NCI-H2196 treated with DMSO at 0.1 percent for 48 hours (cell line): ENCODE measurements around the gene DTNB.

Experiments
- DNase-seq: peaks from one replicate; lab custom pipeline; 2025; ENCODE audit not compliant: unreplicated experiment; lab: John Stamatoyannopoulos, UW

Gene DTNB

DNA sequence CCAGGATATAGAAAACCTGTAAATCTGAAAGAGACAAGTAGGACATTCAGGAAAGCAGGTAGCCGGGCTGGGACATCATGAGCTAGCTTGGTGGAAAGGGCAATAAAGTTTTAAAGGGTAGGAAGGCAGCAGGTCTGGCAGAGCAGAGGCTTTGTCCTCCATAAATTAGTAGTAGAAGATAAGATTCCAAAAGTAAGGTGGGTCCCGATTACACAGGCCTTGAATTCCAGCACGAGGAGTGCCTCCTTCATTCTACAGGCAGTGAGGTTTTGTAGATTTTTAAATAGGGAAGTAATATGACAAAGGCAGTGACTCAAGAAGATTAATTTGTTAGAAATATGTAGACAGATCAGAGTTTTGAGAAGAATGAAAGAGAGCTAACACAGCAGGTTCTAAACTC is 160.7 kb downstream of the DTNB start:
- DNase-seq, result no peak

DNA sequence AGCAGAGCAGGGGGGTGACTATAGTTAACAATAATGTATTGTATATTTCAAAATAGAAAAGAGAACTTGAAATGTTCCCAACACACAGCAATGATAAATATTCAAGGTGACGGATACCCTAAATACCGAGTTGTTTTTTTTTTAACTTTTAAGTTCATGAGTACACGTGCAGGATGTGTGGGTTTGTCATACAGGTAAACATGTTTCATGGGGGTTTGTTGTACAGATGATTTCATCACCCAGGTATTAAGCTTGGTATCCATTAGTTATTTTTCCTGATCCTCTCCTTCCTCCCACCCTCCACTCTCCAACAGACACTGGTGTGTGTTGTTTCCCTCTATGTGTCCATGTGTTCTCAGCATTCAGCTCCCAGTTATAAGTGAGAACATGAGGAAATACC is 167.2 kb downstream of the DTNB start:
- no peak for DNase-seq

DNA sequence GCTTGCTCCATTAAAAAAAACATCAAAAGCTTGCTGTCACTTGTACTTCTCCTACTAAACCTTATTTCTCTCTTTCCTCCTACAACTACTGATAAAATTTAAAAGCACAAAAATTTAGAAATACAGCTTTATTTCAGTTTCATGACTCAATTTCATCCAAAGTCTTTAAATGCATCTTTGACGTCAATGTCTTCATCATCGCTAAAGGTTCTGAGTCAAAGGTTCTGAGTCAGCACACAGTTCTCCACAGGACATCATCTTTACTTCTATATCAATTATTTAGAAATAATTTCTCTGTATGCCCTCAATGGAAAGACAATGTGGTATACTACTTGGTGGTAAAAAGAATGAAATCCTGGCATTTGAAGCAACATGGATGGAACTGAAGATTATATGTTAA is 167.8 kb downstream of the DTNB start:
- DNase-seq, result no peak

DNA sequence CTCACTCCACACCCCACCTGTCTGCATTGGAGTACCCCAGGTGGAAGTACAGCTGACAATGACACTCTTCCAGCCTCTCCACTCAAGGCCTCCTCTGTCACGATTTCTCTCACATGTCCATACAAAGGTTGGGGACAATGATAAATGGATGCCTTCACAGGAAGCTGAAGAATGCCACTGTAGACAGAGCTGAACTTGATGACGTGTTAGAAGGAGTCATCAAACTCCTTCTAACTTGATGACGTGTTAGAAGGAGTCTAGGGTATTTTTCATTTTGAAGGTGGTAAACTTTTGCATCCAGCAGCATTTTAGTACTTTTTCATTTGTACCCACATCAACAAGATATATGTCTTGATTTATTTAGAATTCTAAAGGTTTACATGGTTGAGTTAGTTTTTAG is 168.2 kb downstream of the DTNB start:
- DNase-seq, result no peak

DNA sequence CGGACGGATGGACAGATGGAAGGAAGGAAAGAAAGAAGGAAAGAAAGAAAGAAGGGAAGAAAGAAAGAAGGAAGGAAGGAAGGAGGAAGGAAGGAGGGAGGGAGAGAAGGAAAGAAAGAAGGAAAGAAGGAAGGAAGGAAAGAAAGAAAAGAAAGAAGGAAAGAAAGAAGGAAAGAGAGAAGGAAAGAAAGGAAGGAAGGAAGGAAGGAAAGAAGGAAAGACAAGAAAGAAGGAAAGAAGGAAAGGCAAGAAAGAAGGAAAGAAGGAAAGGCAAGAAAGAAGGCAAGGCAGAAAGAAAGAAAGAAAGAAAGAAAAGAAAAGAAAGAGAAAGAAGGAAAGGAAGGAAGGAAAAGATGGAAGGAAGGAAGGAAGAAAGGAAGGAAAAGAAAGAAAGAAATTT is 169.1 kb downstream of the DTNB start:
- DNase-seq, result no peak

DNA sequence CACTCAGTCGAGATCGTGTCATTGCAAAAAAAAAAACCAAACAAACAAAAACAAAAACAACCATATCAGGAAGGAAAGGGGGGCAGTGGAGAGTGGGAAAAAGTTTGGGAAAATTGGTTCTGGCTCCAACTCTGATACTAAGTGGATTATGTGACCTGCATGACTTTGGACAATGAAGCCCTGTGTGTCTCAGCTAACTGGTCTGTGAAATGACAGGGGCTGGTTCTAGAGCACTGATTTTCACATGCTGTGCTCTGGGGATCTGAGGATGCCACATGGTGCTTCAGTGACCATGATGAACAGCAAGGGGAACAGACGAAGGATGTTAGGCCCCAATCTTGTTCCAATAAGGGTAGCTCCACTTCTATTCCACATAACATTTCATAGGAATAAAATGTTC is 174.2 kb downstream of the DTNB start:
- DNase-seq, result no peak

DNA sequence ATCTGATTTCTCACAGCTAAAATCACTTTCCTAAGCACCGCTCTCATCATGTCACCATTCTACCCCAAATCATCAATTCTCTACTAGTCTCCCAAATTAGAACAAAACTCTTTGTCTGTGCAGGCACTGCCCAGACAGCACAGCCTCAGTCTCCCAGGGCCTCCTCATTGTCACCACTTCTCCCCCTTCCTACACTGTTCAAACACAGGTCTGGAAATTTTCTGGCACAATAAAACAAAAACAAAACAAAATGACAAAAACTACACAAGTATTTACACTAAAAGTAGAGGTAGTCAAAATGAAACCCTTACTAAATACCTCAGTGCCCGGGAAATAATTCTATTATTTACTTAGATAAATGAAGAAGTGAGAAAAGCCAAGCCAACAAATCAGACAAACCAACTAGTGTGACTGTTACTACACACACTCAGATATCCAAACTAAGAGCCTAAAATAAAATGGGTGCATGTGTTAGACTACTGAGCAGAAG is 175.4 kb downstream of the DTNB start:
- DNase-seq, result no peak

DNA sequence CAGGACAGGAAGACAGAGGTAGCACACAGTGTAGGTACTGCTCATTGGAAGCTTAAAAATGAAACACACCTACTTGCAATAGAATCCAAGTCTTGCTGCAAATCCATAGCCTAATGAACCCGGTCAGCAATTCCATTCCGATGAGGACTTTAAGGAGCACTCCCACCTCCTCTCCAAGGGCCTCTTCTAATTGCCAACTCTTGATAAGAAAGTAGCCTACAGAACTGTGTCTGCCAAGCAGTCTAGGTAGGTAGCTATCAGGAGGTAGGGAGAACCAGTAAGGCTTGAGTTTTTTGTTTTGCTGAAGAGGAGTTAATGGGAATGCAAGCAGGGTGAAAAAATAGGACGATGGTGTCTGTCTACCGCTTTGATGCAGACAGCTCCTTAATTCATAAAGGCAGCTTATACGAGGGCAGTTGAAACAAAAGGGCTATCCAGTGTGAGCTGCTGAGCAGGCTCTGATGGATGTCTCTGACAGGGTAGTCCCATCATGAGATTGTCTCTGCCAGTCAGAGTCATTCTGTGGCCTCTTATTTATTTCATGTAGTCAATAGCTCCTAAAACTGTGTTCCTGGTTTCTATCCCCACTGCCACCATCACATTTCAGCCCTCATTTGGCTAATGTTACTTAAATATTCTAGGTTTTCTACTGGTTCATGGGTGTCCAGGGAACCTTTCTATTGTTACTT is 176.0 kb downstream of the DTNB start:
- no peak for DNase-seq

DNA sequence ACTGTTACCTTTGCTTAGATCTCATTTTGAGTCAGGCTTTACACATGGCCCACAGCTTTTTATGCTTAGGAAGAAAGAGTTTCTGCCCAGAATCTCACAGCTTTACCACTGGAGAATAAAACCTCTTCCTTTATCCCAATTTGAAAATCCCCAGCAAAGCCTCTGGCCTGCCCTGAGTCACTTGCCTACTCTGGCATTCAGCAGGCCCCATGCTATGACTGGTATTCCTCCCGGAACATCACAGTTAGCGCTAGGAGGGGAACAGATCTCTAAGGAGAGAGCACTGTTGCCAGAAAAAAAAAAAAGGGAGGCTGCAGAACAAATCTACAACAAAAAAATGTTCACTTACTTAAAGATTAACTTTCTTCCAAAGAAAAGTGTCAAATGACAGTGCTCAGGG is 178.8 kb downstream of the DTNB start:
- no peak for DNase-seq

DNA sequence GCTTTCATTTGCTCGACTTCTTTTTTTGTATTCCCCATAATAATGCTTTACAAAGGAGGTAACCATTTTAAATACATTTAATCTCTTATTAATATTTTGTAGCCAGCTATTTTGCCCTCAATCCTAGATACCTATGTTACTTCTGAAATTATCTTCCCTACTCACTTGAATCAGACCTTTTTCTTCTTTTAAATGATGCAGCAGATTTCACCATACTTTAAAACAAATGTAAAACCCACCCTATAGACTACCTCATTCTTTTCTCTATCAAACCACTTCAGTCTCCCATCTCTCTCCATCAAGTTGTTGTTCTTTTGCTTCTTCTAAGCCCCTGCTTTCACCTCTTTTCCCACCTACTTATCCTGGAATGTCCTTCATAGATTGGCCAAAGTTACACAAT is 180.2 kb downstream of the DTNB start:
- DNase-seq, result no peak

DNA sequence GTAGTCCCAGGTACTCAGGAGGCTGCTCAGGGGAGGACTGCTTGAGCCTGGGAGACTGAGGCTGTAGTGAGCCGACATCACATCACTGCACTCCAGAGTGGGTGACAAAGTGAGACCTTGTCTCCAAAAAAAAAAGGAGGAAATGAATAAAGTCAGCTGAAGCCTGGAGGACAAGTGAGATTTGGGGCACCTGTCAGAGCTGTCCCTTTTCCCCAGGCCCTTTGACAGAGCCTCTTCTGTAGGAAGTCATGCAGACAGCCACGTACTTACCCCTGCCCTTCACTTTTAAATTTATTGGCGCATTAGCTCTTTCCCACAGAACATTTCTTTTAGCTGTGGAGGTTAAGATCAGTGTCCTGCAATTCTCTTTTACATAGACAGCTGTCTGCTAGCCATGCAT is 180.7 kb downstream of the DTNB start:
- no peak for DNase-seq

DNA sequence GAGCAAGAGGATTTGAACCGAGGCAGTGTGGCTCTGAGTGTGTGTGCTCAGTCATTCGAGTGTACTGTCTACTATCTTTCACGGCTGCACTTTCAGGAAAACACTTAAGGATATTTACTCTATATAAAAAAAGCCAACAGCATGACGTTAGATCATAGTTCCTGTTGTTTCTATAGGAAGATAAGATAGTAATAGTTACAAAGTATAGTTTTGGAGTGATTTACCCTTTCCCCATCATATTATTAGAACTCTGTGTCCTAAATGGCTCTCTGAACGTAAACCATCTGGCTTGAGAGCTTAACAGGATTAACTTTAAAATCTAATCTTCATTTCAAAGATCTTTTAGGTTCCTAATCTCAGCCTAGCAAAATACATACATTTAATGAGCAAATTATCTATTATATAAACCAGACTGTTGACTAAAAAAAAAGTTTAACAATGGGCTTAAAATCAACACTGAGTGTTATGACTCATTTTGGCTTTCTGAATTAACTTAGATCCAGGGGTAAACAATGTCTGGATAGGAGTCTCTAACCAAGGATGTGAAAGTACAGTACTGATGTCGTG is 181.3 kb downstream of the DTNB start:
- DNase-seq, result no peak

DNA sequence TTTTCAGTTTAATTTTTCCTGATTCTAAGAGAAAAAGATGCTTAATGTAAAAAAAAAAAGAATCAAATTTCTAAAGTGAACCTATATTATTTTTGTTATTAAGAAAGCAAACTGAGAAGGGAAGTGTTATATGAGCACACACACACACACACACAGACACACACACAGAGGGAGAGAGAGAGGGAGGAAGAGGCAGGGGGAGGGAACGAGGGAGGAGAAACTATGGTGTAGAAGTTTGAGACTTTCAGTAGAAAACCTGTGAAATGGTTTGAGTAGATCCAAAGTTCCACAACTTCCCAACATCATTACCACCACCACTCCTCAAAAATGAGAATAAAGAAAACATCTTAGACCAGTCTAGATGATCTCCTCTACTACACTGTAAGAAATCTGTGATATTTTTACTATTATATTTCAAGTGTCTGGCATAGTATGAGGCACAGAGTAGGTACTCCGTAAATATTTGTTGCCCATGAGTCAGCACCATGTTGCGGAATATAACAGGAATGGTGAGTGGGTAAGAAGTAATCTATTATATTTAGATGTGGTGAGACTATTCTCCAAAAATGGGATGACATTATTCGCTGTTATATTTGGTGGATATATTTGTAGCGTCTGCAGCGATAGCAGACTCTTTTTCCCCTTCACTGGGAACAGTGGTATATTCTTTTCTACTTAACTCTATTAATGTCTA is 182.2 kb downstream of the DTNB start:
- no peak for DNase-seq

DNA sequence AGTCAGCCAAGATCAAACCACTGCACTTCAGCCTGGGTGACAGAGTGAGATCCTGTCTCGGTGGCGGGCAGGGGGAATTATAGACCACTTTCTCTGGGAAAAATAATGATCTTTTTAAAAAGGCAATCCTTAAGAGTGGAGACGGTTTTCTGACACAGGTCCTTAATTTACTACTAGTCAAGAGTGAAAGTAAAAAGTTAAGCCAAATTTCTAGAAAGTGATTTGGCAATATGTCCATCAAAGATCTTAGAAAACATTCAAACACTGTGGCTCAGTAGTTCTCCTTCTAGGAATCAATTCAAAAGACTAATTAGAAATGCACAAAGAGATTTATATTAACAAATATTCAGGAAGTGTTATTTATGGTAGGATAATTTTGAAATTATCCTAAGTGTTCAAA is 183.2 kb downstream of the DTNB start:
- DNase-seq, result no peak

DNA sequence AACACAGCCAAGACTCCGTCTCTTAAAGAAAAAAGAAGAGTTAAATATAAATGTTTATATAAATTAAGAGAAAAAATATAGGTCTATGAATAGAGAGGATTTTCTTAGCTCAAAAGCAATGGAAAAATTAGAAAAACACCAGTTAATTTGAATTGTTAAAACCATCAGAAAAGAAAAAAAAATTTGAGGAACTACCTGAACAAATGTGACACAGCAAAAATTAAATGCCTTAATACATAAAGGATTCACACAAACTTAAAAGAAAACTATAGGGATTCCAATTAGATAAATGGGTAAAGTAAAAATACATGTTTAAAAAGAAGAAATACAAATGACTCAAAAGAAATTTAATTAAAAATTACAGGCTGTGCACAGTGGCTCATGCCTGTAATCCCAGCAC is 183.7 kb downstream of the DTNB start:
- DNase-seq, result no peak

DNA sequence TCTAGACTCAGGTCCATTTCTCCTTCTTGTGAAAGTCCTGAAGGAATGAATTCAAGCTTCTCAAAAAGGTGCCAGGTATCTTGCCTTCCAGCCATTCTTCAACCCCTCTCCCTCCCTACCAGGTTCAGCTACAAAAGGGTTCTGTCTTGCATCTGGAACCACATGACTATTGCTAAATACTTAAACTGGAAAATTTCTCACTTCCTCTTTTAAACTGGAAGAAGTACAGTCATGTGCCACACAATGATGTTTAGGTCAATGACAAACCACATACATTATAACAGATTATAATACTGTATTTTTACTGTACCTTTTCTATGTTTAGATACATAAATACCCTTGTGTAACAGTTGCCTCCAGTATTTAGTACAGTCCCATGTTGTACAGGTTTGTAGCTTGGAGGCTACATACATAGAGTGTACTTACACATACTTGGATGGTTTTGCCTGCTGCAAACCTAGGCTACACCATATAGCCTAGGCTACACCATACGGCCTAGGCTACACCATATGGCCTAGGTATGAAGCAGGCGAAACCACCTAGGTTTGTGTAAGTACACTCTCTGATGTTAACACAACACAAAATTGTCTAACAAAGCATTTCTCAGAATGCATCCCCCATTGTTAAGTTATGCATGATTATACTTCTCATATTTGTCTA is 189.6 kb downstream of the DTNB start:
- no peak for DNase-seq

DNA sequence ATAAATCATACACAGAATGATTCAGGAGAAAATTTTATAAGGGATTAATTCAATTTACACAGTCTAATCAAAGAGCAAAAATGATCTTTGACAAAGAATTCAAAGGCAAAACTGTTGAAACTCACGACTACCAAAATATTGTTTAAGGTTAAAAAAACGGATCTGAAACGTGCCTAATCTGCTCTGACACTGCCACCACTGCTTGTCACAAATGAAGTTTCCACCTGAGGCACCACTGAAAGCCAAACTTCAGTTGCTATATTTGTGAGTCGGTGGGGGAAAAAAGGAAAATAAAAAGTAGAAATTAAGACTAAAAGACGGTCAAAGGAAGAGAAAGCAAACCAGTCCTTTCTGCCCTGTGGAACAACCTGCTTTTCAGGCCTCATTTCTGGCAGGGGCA is 191.0 kb downstream of the DTNB start:
- DNase-seq, result no peak

DNA sequence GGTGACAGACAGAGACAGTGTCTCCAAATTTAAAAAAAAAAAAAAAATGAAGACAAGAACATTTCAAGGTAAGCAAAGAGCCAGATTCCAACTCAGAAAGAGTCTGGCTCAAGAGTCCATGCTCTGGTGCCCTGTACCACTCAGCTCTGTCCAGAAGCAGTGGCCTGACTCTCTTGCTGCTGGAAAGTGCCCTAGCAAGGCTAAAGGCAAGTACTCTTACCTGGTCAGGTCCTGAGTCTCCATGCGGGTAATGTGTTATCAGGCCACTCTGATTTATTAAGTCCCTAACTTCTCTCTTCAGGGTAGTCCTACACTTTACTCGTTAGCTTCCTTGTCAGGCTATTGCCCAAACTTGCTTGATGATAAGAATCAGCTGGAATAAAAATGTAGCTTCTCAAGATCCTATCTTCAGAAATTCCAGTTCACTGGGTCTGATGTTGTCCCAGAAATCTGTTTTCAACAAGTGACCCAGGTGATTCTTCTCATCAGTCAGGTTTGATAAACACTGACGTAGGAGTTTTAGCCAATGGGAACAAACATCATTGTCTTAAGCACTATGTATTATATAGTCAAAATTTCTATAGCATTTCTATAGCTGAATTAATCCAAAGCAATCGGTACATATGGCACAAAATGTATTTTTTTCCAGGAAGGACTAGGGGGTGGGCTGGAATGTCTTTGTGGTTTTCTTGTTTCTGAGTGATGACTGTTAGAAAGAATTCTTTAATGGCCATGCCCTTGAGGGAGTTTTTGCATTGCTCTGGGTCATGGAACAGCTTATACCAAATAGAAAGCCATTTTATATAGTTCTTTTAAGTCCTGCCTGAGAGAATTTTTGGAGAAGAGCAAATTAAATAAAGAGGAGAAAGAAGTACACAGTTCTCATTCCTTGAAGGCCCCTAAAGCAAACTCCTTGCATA is 191.7 kb downstream of the DTNB start:
- no peak for DNase-seq

DNA sequence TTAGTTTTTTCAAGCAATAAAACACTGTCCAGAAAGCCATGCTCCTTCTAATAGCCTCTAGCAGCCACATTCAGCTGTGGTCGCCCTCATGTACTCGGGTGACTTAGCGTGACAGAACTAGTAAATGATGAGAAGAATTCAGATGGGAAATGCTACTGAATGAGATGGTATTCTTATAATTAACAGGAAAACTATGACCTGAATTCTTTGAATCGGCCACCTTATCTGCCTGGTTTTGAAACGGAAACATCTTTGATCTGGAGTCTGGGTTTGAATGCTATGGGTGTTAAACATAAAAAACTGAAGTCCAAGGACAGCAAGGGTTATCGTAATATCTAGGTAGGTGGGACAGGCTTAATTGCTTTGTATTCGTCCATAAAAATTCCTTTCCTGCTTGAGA is 192.8 kb downstream of the DTNB start:
- no peak for DNase-seq

DNA sequence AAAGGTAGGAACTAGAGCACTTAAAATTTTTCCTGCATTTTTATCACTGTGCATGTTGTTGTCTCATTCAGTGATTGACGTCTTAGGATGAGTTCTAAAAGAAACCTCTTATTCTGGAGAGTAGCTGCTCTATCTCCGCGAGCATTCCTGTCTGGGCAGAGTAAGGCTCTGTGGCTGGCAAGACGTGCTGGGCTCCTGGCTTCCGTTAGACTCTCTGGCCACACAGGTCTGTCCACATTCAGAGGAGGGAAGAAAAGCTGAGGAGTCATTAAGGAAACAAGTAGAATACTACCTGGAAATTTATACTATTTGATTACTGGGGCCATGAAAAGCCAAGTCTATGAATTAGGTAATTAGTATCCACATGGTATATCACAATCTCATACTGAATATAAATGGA is 193.6 kb downstream of the DTNB start:
- no peak for DNase-seq

DNA sequence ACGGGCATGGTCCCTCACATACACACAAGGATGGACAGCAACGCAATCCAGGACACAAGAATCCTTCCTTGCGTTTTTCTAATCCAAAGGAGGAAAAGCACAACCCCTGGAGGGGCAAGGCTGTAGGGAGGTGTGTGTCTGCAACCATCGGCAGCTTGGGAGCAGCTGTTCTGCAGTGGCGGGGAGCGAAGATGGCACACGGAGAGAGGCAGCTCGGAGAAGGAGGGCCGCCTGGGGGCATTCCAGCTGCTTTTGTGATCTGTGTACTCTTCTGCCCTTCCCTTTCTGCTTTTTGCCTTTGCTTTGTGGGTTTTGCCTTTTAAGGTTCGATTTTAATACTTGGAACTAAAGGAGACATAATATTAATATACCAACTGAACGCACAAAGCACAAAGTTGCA is 194.6 kb downstream of the DTNB start:
- DNase-seq, result no peak
